GM18858 (cell line): ENCODE results near the gene FOXB2.

ENCODE experiments used
- ATAC-seq: cut with Tn5 transposase; IDR thresholded peaks from one replicate; pipeline ENCODE4 v1.9.1; 2021; ENCODE audit not compliant: unreplicated experiment

The FOXB2 gene

DNA sequence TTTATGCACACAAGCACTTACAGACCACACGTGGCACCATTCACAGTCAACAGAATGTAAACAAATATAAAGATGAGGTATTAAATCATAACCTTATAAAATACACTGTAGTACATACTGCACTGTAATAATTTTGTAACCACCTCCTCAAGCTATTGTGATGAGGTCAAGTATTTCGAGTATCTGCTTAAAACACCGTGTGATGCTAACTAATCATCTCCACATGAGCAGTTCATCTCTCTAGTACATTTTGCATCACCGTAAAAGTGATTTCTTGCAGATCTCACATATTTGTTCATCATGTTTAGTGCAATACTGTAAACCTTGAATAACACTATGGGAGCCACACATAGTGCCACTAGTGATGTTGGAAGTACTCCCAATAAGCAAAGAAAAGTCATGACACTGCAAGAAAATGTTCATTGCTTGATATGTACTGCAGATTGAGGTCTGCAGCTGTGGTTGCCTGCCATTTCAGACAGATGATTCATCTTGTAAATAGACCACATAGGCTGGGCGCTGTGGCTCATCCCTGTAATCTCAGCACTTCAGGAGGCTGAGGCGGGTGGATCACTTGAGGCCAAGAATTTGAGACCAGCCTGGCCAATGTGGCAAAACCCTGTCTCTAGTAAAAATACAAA is 44.3 kb downstream of the FOXB2 start:
- ATAC-seq: no peak

DNA sequence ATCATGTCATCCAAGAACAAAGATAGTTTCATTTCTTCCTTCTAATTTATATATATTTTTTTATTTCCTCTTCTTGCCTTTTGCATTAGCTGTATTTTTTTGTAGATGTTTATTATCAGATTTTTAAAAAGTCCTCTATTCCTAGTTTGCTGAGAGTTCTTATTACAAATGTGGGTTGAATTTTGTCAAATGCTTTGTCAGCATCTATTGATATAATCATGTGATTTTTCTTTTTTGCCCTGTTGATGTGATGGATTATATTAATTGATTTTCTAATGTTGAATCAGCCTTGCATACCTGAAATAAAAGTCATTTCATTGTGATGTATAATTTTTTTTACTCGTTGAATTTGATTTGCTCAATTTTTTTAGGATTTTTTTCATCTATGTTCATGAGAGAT is 46.9 kb downstream of the FOXB2 start:
- ATAC-seq: no peak
